Testis (tissue), 3 donors: ENCODE measurements around the gene SMAGP. TPM values are rescaled to one million over a fixed set of nuclear protein-coding genes. Genes with fewer than 3 reads are reported as not detected.
"Not testable (repeated sequence)": the region's sequence is repeated elsewhere in the genome, so short reads cannot be mapped to it uniquely, and the experiment has no call there.

Source experiments
- DNase-seq: peaks from one replicate; pipeline ENCODE4 v3.0.0-alpha.2; 2019
- H3K27ac ChIP-seq, 2 donors: fragments of 200-600 bp; sonication (generic); one replicate each; pipeline ENCODE4 v1.5.1; 2019
- H3K27me3 ChIP-seq: fragments of 200-600 bp; sonication (generic); one replicate; pipeline ENCODE4 v1.5.1; 2019
- H3K36me3 ChIP-seq: fragments of 200-600 bp; sonication (generic); one replicate; pipeline ENCODE4 v1.5.1; 2017; ENCODE audit warnings: low read depth; ENCODE audit errors: missing control alignments
- H3K4me1 ChIP-seq: fragments of 200-600 bp; sonication (generic); one replicate; pipeline ENCODE4 v1.5.1; 2019
- H3K4me3 ChIP-seq, 2 donors: fragments of 200-600 bp; sonication (generic); one replicate each; pipeline ENCODE4 v1.5.1; 2017 to 2019
- H3K9me3 ChIP-seq: fragments of 200-600 bp; sonication (generic); one replicate; pipeline ENCODE4 v1.5.1; 2017
- CTCF ChIP-seq, 3 experiments: fragments of 450-650 bp in 2 of 3; fragments of 200-600 bp in 1 of 3; sonication (generic) in 1 of 3; IDR thresholded peaks; one replicate each; pipeline ENCODE4 v1.5.1; 2016 to 2019; ENCODE audit warnings: antibody characterized with exemption in 3 of 3, mild to moderate bottlenecking in 2 of 3, moderate library complexity in 1 of 3
- POLR2A ChIP-seq: fragments of 450-650 bp; IDR thresholded peaks from one replicate; pipeline ENCODE4 v1.6.1; 2017; ENCODE audit warnings: antibody characterized with exemption, mild to moderate bottlenecking, moderate library complexity
- WGBS, 2 donors: methylation state at CpG; one replicate each; pipeline ENCODE4 v1.1.5; 2018; 5-methylcytosine and 5-hydroxymethylcytosine counted together
- intact Hi-C: fragments of 100-400 bp; cut with DNase I; formaldehyde crosslinking; loops from one replicate; pipeline ENCODE4 v1.15.1; 2023; ENCODE audit warnings: low total_unique reads
- polyA plus RNA-seq: library from polyadenylated mRNA; stranded (reverse); fragments of 350-450 nt; fragmentation: Illumina TruSeq; extraction: RNeasy Lipid Tissue Mini Kit (QIAGEN cat#74804); gene quantifications from one replicate; pipeline ENCODE4 v1.2.3, GENCODE V29; 2014; ENCODE audit warnings: low read depth, low replicate concordance; ENCODE audit not compliant: insufficient read depth
- total RNA-seq, 2 donors: library from RNA; depleted of rRNA; stranded (reverse); fragments of >200 nt; gene quantifications; one replicate each; pipeline ENCODE4 v1.2.3, GENCODE V29; 2016

The SMAGP gene
- total and polyA plus RNA-seq, 3 donors from 2014 or later: 12.2 to 16.0 (median 13.5) TPM

- H3K4me3 ChIP-seq: no peak overlapping the region
- no peak overlapping the region for H3K27ac ChIP-seq
- no peaks in the 10 kb centered on the region for H3K36me3 ChIP-seq
- DNase-seq: no peak
- H3K9me3 ChIP-seq: no peaks in the 10 kb centered on the region
- TF ChIP-seq CTCF (IDR thresholded peaks at IDR 0.05): no peak
- TF ChIP-seq POLR2A: no peak
- no peaks in the 10 kb centered on the region for H3K27me3 ChIP-seq
- intact Hi-C loops: no loop called here
- H3K4me1 ChIP-seq: no peaks in the 10 kb centered on the region
- 64 to 70% methylated on average over 1 of the region's 1 CpG for WGBS, 2 donors
These were observed 15.6 kb upstream of the SMAGP start for GRCh38 chr12:51285843-51286242.

- 91 to 95% methylated on average over 4 of the region's 4 CpGs for WGBS, 2 donors
- no peak for DNase-seq
- no peak overlapping the region for H3K27ac ChIP-seq
- no peaks in the 10 kb centered on the region for H3K4me1 ChIP-seq
- no peaks in the 10 kb centered on the region for H3K36me3 ChIP-seq
- TF ChIP-seq POLR2A (no peak), CTCF (IDR thresholded peaks at IDR 0.05) (no peak)
- no peaks in the 10 kb centered on the region for H3K9me3 ChIP-seq
- no peak overlapping the region for H3K4me3 ChIP-seq
- intact Hi-C loops: no loop called here
- H3K27me3 ChIP-seq: no peaks in the 10 kb centered on the region
These were observed 11.1 kb upstream of the SMAGP start for GRCh38 chr12:51281202-51281924.

- WGBS, 2 donors: 77 to 89% methylated on average over 1 of the region's 1 CpG
- TF ChIP-seq POLR2A (no peak), CTCF (IDR thresholded peaks at IDR 0.05) (no peak)
- intact Hi-C loops: no loop called here
- Histone ChIP-seq H3K27me3 (no peaks in the 10 kb centered on the region), H3K9me3 (no peaks in the 10 kb centered on the region), H3K4me1 (no peaks in the 10 kb centered on the region), H3K27ac (no peak overlapping the region), H3K36me3 (no peaks in the 10 kb centered on the region), H3K4me3 (no peak overlapping the region)
- DNase-seq: no peak
These were observed 4.9 kb upstream of the SMAGP start for GRCh38 chr12:51275088-51275487.

- H3K4me1 ChIP-seq, H3K9me3 ChIP-seq, intact Hi-C loops, DNase-seq, H3K27me3 ChIP-seq, H3K27ac ChIP-seq, H3K36me3 ChIP-seq, H3K4me3 ChIP-seq: not testable (repeated sequence)
- 95 to 96% methylated on average over 7 of the region's 7 CpGs for WGBS, 2 donors
These were observed 2.6 kb upstream of the SMAGP start for GRCh38 chr12:51272810-51273209.

- Histone ChIP-seq H3K27ac (no peak overlapping the region), H3K9me3 (no peaks in the 10 kb centered on the region), H3K4me3 (peak overlapping the region; percentile 78 to 83), H3K27me3 (no peaks in the 10 kb centered on the region), H3K36me3 (no peaks in the 10 kb centered on the region), H3K4me1 (no peaks in the 10 kb centered on the region)
- TF ChIP-seq POLR2A (no peak), CTCF (IDR thresholded peaks at IDR 0.05) (no peak)
- DNase-seq: no peak
- WGBS, 2 donors: 36 to 56% methylated on average over 9 of the region's 9 CpGs
- intact Hi-C loops: no loop called here
These were observed 820 bp upstream of the SMAGP start for GRCh38 chr12:51270951-51271518.
